Measurements from ENCODE around the gene GNS. TPM values are rescaled to one million over a fixed set of nuclear protein-coding genes. Genes with fewer than 3 reads are reported as not detected.

The GNS gene
- total RNA-seq, 1 donor from 2014 or later: 47.0 TPM

GRCh38 chr12:64683816-64684543 lies 75.2 kb downstream of the GNS start:
- Mint-ChIP-seq H3K9me3 (no peaks in the 10 kb centered on the region), H3K27ac (ENCODE audit: unreplicated experiment) (no peak overlapping the region), H3K4me1 (peaks cover 49% of the 10 kb centered on the region), H3K36me3 (ENCODE audit: low read depth) (peaks cover 4% of the 10 kb centered on the region), H3K27me3 (ENCODE audit: low read depth) (no peaks in the 10 kb centered on the region), H3K4me3 (no peak overlapping the region)
- no peak for DNase-seq (ENCODE audit: low read depth, low spot score)
- TF ChIP-seq, protein P1, sequence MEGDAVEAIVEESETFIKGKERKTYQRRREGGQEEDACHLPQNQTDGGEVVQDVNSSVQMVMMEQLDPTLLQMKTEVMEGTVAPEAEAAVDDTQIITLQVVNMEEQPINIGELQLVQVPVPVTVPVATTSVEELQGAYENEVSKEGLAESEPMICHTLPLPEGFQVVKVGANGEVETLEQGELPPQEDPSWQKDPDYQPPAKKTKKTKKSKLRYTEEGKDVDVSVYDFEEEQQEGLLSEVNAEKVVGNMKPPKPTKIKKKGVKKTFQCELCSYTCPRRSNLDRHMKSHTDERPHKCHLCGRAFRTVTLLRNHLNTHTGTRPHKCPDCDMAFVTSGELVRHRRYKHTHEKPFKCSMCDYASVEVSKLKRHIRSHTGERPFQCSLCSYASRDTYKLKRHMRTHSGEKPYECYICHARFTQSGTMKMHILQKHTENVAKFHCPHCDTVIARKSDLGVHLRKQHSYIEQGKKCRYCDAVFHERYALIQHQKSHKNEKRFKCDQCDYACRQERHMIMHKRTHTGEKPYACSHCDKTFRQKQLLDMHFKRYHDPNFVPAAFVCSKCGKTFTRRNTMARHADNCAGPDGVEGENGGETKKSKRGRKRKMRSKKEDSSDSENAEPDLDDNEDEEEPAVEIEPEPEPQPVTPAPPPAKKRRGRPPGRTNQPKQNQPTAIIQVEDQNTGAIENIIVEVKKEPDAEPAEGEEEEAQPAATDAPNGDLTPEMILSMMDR (conservative IDR thresholded peaks at IDR 0.05): no peak

- Mint-ChIP-seq H3K4me1 (peaks cover 36% of the 10 kb centered on the region), H3K9me3 (no peaks in the 10 kb centered on the region), H3K27me3 (ENCODE audit: low read depth) (no peaks in the 10 kb centered on the region), H3K4me3 (no peak overlapping the region), H3K36me3 (ENCODE audit: low read depth) (peaks cover 4% of the 10 kb centered on the region), H3K27ac (ENCODE audit: unreplicated experiment) (no peak overlapping the region)
- no peak for DNase-seq (ENCODE audit: low read depth, low spot score)
- TF ChIP-seq, protein P1 (conservative IDR thresholded peaks at IDR 0.05): no peak
Observed at GRCh38 chr12:64682572-64683277, 76.5 kb downstream of the GNS start.

GRCh38 chr12:64681200-64682052 lies 77.8 kb downstream of the GNS start:
- TF ChIP-seq, protein P1 (conservative IDR thresholded peaks at IDR 0.05): no peak
- no peak for DNase-seq (ENCODE audit: low read depth, low spot score)
- H3K4me1 Mint-ChIP-seq: peaks cover 31% of the 10 kb centered on the region
- H3K27ac Mint-ChIP-seq (ENCODE audit: unreplicated experiment): no peak overlapping the region
- no peaks in the 10 kb centered on the region for H3K9me3 Mint-ChIP-seq
- no peak overlapping the region for H3K4me3 Mint-ChIP-seq
- H3K27me3 Mint-ChIP-seq (ENCODE audit: low read depth): no peaks in the 10 kb centered on the region
- H3K36me3 Mint-ChIP-seq (ENCODE audit: low read depth): peaks cover 2% of the 10 kb centered on the region

DNA sequence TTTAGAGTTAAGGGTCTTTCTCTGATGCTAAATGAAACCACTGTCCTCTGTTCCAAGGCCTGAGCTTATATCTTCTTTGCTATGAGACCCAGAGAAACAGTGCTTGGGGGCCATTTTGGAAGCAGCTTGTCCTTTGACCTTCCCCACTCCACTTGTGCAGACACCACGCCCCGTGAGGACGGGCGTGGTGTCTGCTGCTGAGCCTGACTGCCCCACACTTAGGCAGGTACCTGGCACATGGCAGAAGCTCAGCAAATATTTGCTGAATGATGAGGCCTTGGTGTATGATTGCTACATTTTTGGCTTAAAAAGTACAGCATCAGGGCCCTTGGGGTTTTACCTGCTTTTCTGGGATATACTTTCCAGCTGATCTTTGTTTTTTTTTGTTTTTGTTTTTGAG lies 79.0 kb downstream of the GNS start:
- TF ChIP-seq, protein P1 (conservative IDR thresholded peaks at IDR 0.05): no peak
- Mint-ChIP-seq H3K9me3 (no peaks in the 10 kb centered on the region), H3K4me3 (no peak overlapping the region), H3K27ac (ENCODE audit: unreplicated experiment) (no peak overlapping the region), H3K27me3 (ENCODE audit: low read depth) (no peaks in the 10 kb centered on the region), H3K36me3 (ENCODE audit: low read depth) (peaks cover 2% of the 10 kb centered on the region), H3K4me1 (peaks cover 31% of the 10 kb centered on the region)
- DNase-seq (ENCODE audit: low read depth, low spot score): no peak

- Mint-ChIP-seq H3K27me3 (ENCODE audit: low read depth) (no peaks in the 10 kb centered on the region), H3K4me1 (peaks cover 34% of the 10 kb centered on the region), H3K4me3 (no peak overlapping the region), H3K27ac (ENCODE audit: unreplicated experiment) (no peak overlapping the region), H3K9me3 (no peaks in the 10 kb centered on the region), H3K36me3 (ENCODE audit: low read depth) (peaks cover 2% of the 10 kb centered on the region)
- no peak for DNase-seq (ENCODE audit: low read depth, low spot score)
- TF ChIP-seq, protein P1 (conservative IDR thresholded peaks at IDR 0.05): no peak
Observed at GRCh38 chr12:64679487-64680001, 79.7 kb downstream of the GNS start.
